IPS-15b (cell line): Measurements from ENCODE around the gene ELFN1.

ENCODE experiments used
- H3K27me3 ChIP-seq: one replicate; pipeline ENCODE4 v1.6.1; 2013; ENCODE audit warnings: low read length; ENCODE audit not compliant: control insufficient read depth, insufficient read depth
- H3K36me3 ChIP-seq: one replicate; pipeline ENCODE4 v1.6.1; 2013; ENCODE audit warnings: low read length; ENCODE audit not compliant: control insufficient read depth, insufficient read depth
- H3K4me1 ChIP-seq: one replicate; pipeline ENCODE4 v1.6.1; 2013; ENCODE audit warnings: mild to moderate bottlenecking, low read length; ENCODE audit not compliant: control insufficient read depth, insufficient read depth
- H3K4me3 ChIP-seq: one replicate; pipeline ENCODE4 v1.5.1; 2013; ENCODE audit warnings: low read depth, low read length
- H3K9ac ChIP-seq: one replicate; pipeline ENCODE4 v1.6.1; 2013; ENCODE audit warnings: low read depth, mild to moderate bottlenecking, low read length
- H3K9me3 ChIP-seq: one replicate; pipeline ENCODE4 v1.6.1; 2013; ENCODE audit warnings: mild to moderate bottlenecking, low read length; ENCODE audit not compliant: control insufficient read depth, insufficient read depth

Gene ELFN1

GRCh38 chr7:1635401-1635800, 34.7 kb upstream of the ELFN1 start:
- H3K4me3 ChIP-seq = no peak overlapping the region
- peaks cover 2% of the 10 kb centered on the region for H3K27me3 ChIP-seq
- H3K36me3 ChIP-seq = no peaks in the 10 kb centered on the region
- peaks cover 4% of the 10 kb centered on the region for H3K9me3 ChIP-seq
- no peaks in the 10 kb centered on the region for H3K4me1 ChIP-seq
- no peak overlapping the region for H3K9ac ChIP-seq

- no peaks in the 10 kb centered on the region for H3K4me1 ChIP-seq
- H3K4me3 ChIP-seq = no peak overlapping the region
- peaks cover 2% of the 10 kb centered on the region for H3K27me3 ChIP-seq
- peaks cover 4% of the 10 kb centered on the region for H3K9me3 ChIP-seq
- H3K36me3 ChIP-seq = no peaks in the 10 kb centered on the region
- H3K9ac ChIP-seq = no peak overlapping the region
These were observed 32.9 kb upstream of the ELFN1 start for GRCh38 chr7:1637155-1637554.

- Histone ChIP-seq H3K4me3 (no peak overlapping the region), H3K4me1 (no peaks in the 10 kb centered on the region), H3K27me3 (peaks cover 2% of the 10 kb centered on the region), H3K9me3 (peaks cover 4% of the 10 kb centered on the region), H3K36me3 (no peaks in the 10 kb centered on the region), H3K9ac (no peak overlapping the region)
These were observed 31.8 kb upstream of the ELFN1 start for GRCh38 chr7:1638215-1638661.

GRCh38 chr7:1639071-1639470, 31.0 kb upstream of the ELFN1 start:
- no peak overlapping the region for H3K4me3 ChIP-seq

GRCh38 chr7:1639532-1640175, 30.4 kb upstream of the ELFN1 start:
- no peak overlapping the region for H3K4me3 ChIP-seq
- no peaks in the 10 kb centered on the region for H3K36me3 ChIP-seq
- no peak overlapping the region for H3K9ac ChIP-seq
- H3K4me1 ChIP-seq = no peaks in the 10 kb centered on the region
- H3K27me3 ChIP-seq = no peaks in the 10 kb centered on the region
- H3K9me3 ChIP-seq = peaks cover 4% of the 10 kb centered on the region

More at GRCh38 chr7:1639071-1639470, 31.0 kb upstream of the ELFN1 start:
- Histone ChIP-seq H3K9me3 (peaks cover 4% of the 10 kb centered on the region), H3K4me1 (no peaks in the 10 kb centered on the region), H3K36me3 (no peaks in the 10 kb centered on the region), H3K27me3 (no peaks in the 10 kb centered on the region), H3K9ac (no peak overlapping the region)

- H3K9me3 ChIP-seq = peaks cover 4% of the 10 kb centered on the region
- H3K27me3 ChIP-seq = no peaks in the 10 kb centered on the region
- no peaks in the 10 kb centered on the region for H3K36me3 ChIP-seq
- H3K9ac ChIP-seq = no peak overlapping the region
- no peak overlapping the region for H3K4me3 ChIP-seq
- no peaks in the 10 kb centered on the region for H3K4me1 ChIP-seq
These were observed 29.5 kb upstream of the ELFN1 start for GRCh38 chr7:1640376-1641172.

- peaks cover 4% of the 10 kb centered on the region for H3K9me3 ChIP-seq
- H3K4me3 ChIP-seq = no peak overlapping the region
- H3K9ac ChIP-seq = no peak overlapping the region
- no peaks in the 10 kb centered on the region for H3K4me1 ChIP-seq
- H3K36me3 ChIP-seq = no peaks in the 10 kb centered on the region
- H3K27me3 ChIP-seq = no peaks in the 10 kb centered on the region
These were observed 28.9 kb upstream of the ELFN1 start for GRCh38 chr7:1641173-1641572.

GRCh38 chr7:1641661-1642260, 28.3 kb upstream of the ELFN1 start:
- H3K27me3 ChIP-seq = no peaks in the 10 kb centered on the region
- H3K9ac ChIP-seq = no peak overlapping the region
- H3K4me1 ChIP-seq = no peaks in the 10 kb centered on the region
- no peak overlapping the region for H3K4me3 ChIP-seq
- H3K36me3 ChIP-seq = no peaks in the 10 kb centered on the region
- peaks cover 4% of the 10 kb centered on the region for H3K9me3 ChIP-seq

- Histone ChIP-seq H3K36me3 (no peaks in the 10 kb centered on the region), H3K9ac (no peak overlapping the region), H3K9me3 (peaks cover 1% of the 10 kb centered on the region), H3K4me1 (no peaks in the 10 kb centered on the region), H3K27me3 (no peaks in the 10 kb centered on the region), H3K4me3 (no peak overlapping the region)
These were observed 27.8 kb upstream of the ELFN1 start for GRCh38 chr7:1642291-1642731.

GRCh38 chr7:1643270-1644092, 26.6 kb upstream of the ELFN1 start:
- H3K4me3 ChIP-seq = no peak overlapping the region
- no peaks in the 10 kb centered on the region for H3K36me3 ChIP-seq
- no peaks in the 10 kb centered on the region for H3K9me3 ChIP-seq
- H3K9ac ChIP-seq = no peak overlapping the region
- no peaks in the 10 kb centered on the region for H3K4me1 ChIP-seq
- no peaks in the 10 kb centered on the region for H3K27me3 ChIP-seq

- H3K9ac ChIP-seq = no peak overlapping the region
- no peak overlapping the region for H3K4me3 ChIP-seq
- no peaks in the 10 kb centered on the region for H3K36me3 ChIP-seq
- no peaks in the 10 kb centered on the region for H3K27me3 ChIP-seq
- H3K4me1 ChIP-seq = no peaks in the 10 kb centered on the region
- no peaks in the 10 kb centered on the region for H3K9me3 ChIP-seq
These were observed 25.6 kb upstream of the ELFN1 start for GRCh38 chr7:1644341-1645070.
